Psoas muscle (tissue), 8 donors: ENCODE data around the gene SORT1. TPM values are rescaled to one million over a fixed set of nuclear protein-coding genes. Genes with fewer than 3 reads are reported as not detected.

Source experiments
- ATAC-seq, 4 donors: fragments of 200-7000 bp; cut with Tn5 transposase; one replicate each; pipeline ENCODE4 v1.9.1; 2020; ENCODE audit warnings: moderate library complexity in 3 of 4, mild to moderate bottlenecking in 2 of 4
- DNase-seq, 2 donors: peaks; one replicate each; pipeline ENCODE4 v3.0.0-alpha.2; 2020
- H3K27ac ChIP-seq: fragments of 200-600 bp; one replicate; pipeline ENCODE4 v1.8.0; 2022
- H3K27me3 ChIP-seq, 3 donors: fragments of 200-600 bp in 1 of 3; one replicate each; pipeline versions ENCODE4 v1.6.1 to v1.8.0; 2013 to 2022; ENCODE audit warnings: low read length in 2 of 3, mild to moderate bottlenecking in 2 of 3, moderate library complexity in 1 of 3; ENCODE audit not compliant: insufficient read depth in 3 of 3
- H3K36me3 ChIP-seq, 2 donors: fragments of 200-600 bp in 1 of 2; one replicate each; pipeline versions ENCODE4 v1.6.1 to v1.8.0; 2013 to 2022; ENCODE audit warnings: low read depth in 1 of 2, mild to moderate bottlenecking in 1 of 2, moderate library complexity in 1 of 2; ENCODE audit not compliant: insufficient read depth in 1 of 2
- H3K4me1 ChIP-seq: fragments of 200-600 bp; one replicate; pipeline ENCODE4 v1.8.0; 2022
- H3K4me3 ChIP-seq: fragments of 200-600 bp; one replicate; pipeline ENCODE4 v1.8.0; 2022; ENCODE audit warnings: mild to moderate bottlenecking
- H3K9me3 ChIP-seq: fragments of 200-600 bp; one replicate; pipeline ENCODE4 v1.8.0; 2022
- CTCF ChIP-seq: fragments of 200-600 bp; IDR thresholded peaks from one replicate; pipeline ENCODE4 v1.8.0; 2022; ENCODE audit warnings: antibody characterized with exemption
- WGBS, 3 donors: extraction: QIAGEN DNeasy Blood & Tissue Kit; methylation state at CpG; one replicate each; pipeline versions ENCODE4 v1.1.6 to v1.1.7; 2013; 5-methylcytosine and 5-hydroxymethylcytosine counted together
- intact Hi-C, 2 donors: fragments of 100-400 bp; cut with DNase I; formaldehyde crosslinking; loops; one replicate each; pipeline versions ENCODE4 v1.11.0 to v1.14.2; 2022
- polyA plus RNA-seq, 3 donors: library from polyadenylated mRNA; stranded (reverse); fragments of 200-250 nt; gene quantifications; one replicate each; pipeline ENCODE4 v1.2.3, GENCODE V29; 2013
- total RNA-seq, 4 donors: library from RNA; stranded (reverse); fragmentation: NEBNext Ultra II Directional in 2 of 4; extraction: Animal tissue kit (Norgen Biotek cat#: 25700) in 2 of 4; gene quantifications; one replicate each; pipeline versions ENCODE4 v1.2.1 to v1.2.4, GENCODE V29; 2021 to 2023
- donor health status: healthy with polysubstance abuse.
- donor health status: DM: no; HTN: no; CAD: no; lungs with moderate emphysema.
- donor health status: Bipolar disorder and iron deficiency.
- donor health status: healthy.
- donor health status: DM: yes; HTN: yes; CAD: no.
- donor health status: DM: no; HTN: no; CAD: no.
- donor health status: DM: no; HTN: no; CAD: no.
- donor health status: DM: yes; HTN: yes; CAD: no.

The SORT1 gene
- total and polyA plus RNA-seq, 7 donors, result 15.8 to 363 (median 131) TPM

DNA sequence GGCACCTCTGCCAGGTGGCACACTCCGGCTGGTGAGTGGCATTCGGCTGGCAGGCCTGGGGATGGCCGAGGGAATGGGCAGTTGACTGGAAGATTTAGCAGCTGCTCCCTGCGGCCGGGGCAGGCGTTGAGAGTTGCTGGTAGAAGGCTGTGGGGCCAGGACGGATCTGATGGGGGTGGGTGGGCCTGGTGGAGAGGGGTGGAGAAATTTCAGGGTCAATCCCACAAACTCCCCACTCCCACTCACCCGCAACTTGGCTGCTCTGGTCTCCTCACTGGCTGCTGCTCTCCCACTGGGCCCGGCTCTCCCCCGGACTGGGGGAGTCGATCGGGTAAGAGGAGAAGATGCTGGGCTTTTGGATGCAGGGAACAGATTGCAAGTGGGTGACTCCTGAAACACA, 116.9 kb downstream of the SORT1 start:
- Histone ChIP-seq H3K36me3 (no peaks in the 10 kb centered on the region), H3K4me1 (peaks cover 7% of the 10 kb centered on the region), H3K27me3 (no peaks in the 10 kb centered on the region), H3K27ac (no peak overlapping the region), H3K4me3 (no peak overlapping the region), H3K9me3 (no peaks in the 10 kb centered on the region)
- 84 to 92% (median 90%) methylated on average over 12 of the region's 12 CpGs for WGBS, 3 donors
- intact Hi-C loops, result no loop called here
- no peak for TF ChIP-seq CTCF
- DNase-seq, result no peak
- no peak for ATAC-seq

DNA sequence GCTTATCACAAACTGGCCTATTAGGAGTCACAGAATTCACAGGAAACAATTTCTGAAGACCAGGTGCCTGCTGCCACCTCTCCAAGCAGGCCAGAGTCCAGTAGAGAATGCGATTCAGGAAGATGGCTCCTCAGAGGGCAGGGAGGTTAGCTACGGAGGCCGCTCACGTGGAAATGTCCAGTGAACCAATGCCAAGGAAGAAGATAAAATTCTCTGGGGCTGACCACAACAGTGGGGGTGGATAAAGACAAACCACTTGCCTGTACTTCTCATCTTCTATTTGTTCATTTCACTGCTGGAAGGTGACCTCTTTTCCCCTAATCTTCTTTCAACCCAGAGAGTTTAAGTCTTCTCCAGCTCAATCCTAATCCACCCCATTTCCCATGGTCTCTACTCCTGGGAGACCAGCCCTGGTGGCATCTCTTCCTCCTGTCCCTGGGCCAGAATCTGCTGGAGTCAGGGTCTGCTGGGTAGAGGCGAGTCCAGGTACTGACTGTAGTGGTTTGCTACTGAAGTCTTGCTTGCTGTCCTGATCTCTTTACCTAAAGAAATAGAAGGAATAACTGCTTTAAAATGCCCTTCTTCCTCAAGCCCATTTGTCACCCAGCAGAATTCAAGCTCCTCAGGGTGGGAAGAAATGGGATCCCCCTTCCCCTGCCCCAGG, 118.0 kb downstream of the SORT1 start:
- Histone ChIP-seq H3K4me1 (peaks cover 7% of the 10 kb centered on the region), H3K27ac (no peak overlapping the region), H3K4me3 (no peak overlapping the region), H3K27me3 (no peaks in the 10 kb centered on the region), H3K9me3 (no peaks in the 10 kb centered on the region), H3K36me3 (no peaks in the 10 kb centered on the region)
- TF ChIP-seq CTCF, result no peak
- WGBS, 3 donors, result 84 to 88% (median 87%) methylated on average over 5 of the region's 5 CpGs
- ATAC-seq (no peak), DNase-seq (no peak)
- intact Hi-C loops, result no loop called here

GRCh38 chr1:109277434-109278204, 120.1 kb downstream of the SORT1 start:
- Histone ChIP-seq H3K27me3 (no peaks in the 10 kb centered on the region), H3K9me3 (no peaks in the 10 kb centered on the region), H3K27ac (no peak overlapping the region), H3K36me3 (peaks cover 0 to 5% of the 10 kb centered on the region in 2 donors), H3K4me1 (no peaks in the 10 kb centered on the region), H3K4me3 (no peak overlapping the region)
- WGBS, 3 donors, result 59 to 68% (median 68%) methylated on average over 7 of the region's 7 CpGs
- intact Hi-C loops, result loop anchor here (2.0 kb wide), 2 partner anchors 121 to 255 kb away; no protein-coding TSS in a partner anchor
- peak; percentile 87 for TF ChIP-seq CTCF
- DNase-seq (peak; percentile 77 to 85), ATAC-seq (peak; percentile 65 to 85 (median 78))

- Histone ChIP-seq H3K4me3 (no peak overlapping the region), H3K9me3 (no peaks in the 10 kb centered on the region), H3K27me3 (no peaks in the 10 kb centered on the region), H3K36me3 (peaks cover 0 to 10% of the 10 kb centered on the region in 2 donors), H3K4me1 (no peaks in the 10 kb centered on the region), H3K27ac (no peak overlapping the region)
- peak in 1 of 4 donors; percentile 15 for ATAC-seq
- DNase-seq, result no peak
- 57 to 64% (median 61%) methylated on average over 9 of the region's 9 CpGs for WGBS, 3 donors
- intact Hi-C loops, result loop anchor here (2.0 kb wide), 2 partner anchors 123 to 257 kb away; no protein-coding TSS in a partner anchor
- no peak for TF ChIP-seq CTCF
Observed at GRCh38 chr1:109275706-109276345, 121.9 kb downstream of the SORT1 start.
